Coronary artery (tissue), 2 donors: ENCODE results near the gene DDX24.
A peak's percentile ranks its signal among the peaks of the same experiment; 100 is the strongest.

Experiments used
- DNase-seq: peaks from one replicate; pipeline ENCODE4 v3.0.0-alpha.2; 2017; ENCODE audit warnings: low spot score
- H3K27ac ChIP-seq, 2 donors: fragments of 200-600 bp; sonication (generic); one replicate each; pipeline ENCODE4 v1.5.1; 2016 to 2019
- H3K4me3 ChIP-seq: fragments of 200-600 bp; sonication (generic); 2 replicates; pipeline ENCODE4 v1.5.1; 2016; ENCODE audit warnings: mild to moderate bottlenecking, moderate library complexity
- CTCF ChIP-seq: fragments of 200-600 bp; sonication (generic); IDR thresholded peaks from one replicate; pipeline ENCODE4 v1.5.1; 2019; ENCODE audit warnings: antibody characterized with exemption

Gene DDX24

DNA sequence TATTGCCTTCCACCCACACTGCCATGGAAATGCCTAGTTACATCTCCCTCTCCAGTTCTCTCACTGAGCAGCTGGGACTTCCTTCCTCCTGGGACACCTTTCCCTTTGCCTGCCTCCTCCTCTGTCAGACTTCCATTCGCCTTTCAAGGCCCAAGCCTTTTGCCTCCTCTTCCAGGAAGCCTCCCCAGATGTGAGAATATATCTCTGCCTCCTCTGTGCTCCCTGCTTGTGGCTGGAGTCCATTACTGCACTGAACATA is 45.3 kb upstream of the DDX24 start:
- DNase-seq: no peak
- Histone ChIP-seq H3K27ac (no peak overlapping the region), H3K4me3 (no peak overlapping the region)
- TF ChIP-seq CTCF: no peak

- no peak overlapping the region for H3K4me3 ChIP-seq
- DNase-seq: peak; percentile 54
- TF ChIP-seq CTCF: no peak
- H3K27ac ChIP-seq: no peak overlapping the region
These were observed 44.8 kb upstream of the DDX24 start for GRCh38 chr14:94125659-94126418.

DNA sequence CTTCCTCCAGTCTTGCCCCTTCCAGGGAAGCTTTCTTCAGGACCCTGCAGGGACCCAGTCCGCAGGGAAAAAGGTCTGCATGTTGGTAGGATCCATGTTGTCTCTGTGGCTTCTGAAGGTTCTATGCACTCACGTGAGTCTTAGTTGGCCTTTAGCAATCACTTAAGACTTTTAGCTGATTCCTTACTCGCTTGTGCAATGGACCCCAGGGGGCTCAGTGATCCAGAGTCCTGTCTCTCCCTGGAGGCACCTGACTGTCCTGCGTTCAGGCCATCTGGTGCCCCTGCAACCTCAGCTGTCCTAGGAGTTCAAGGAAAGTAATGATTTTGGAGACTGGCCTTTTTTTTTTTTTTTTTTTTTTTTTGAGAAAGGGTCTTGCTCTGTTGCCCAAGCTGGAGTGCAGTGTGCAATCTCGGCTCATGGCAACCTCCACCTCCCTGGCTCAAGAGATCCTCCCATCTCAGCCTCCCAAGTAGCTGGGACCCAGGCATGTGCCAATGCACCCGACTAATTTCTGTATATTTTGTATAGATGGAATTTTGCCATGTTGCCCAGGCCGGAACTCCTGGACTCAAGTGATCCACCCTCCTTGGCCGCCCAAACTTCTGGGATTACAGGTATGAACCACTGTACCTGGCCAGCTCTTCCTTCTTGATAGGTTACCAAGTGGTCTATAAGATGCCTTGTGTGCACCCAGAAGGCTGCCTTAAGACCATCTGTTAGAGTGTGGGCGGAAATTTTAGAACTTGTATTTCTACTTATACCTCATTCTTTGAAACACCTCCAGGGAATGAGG is 43.8 kb upstream of the DDX24 start:
- Histone ChIP-seq H3K4me3 (no peak overlapping the region), H3K27ac (no peak overlapping the region)
- TF ChIP-seq CTCF: no peak
- DNase-seq: peak; percentile 43

DNA sequence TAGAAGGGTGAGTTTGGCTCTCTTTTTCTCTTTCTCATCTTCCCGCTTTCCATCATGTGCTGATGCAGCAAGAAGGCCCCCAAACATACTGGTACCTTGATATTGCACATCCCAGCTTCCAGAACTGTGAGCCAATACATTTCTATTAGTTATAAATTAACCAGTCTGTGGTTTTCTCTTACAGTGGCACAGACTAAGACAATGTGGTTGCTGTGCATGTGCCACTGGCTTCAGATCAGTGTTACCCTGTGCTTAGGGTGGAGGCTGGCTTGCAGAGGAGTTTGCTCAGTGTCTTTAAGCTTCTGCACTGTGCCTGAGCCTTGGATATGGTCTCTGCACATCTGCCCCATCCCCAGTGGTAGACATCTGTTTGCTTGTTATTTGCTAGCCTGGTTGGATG is 42.9 kb upstream of the DDX24 start:
- peak; percentile 31 for DNase-seq
- no peak for TF ChIP-seq CTCF
- Histone ChIP-seq H3K27ac (no peak overlapping the region), H3K4me3 (no peak overlapping the region)

GRCh38 chr14:94123296-94123695 is 42.3 kb upstream of the DDX24 start:
- TF ChIP-seq CTCF: no peak
- peak; percentile 46 for DNase-seq
- H3K4me3 ChIP-seq: no peak overlapping the region
- no peak overlapping the region for H3K27ac ChIP-seq

- peak; percentile 19 for DNase-seq
- Histone ChIP-seq H3K27ac (no peak overlapping the region), H3K4me3 (no peak overlapping the region)
- no peak for TF ChIP-seq CTCF
These were observed 41.4 kb upstream of the DDX24 start for GRCh38 chr14:94122438-94122837.

DNA sequence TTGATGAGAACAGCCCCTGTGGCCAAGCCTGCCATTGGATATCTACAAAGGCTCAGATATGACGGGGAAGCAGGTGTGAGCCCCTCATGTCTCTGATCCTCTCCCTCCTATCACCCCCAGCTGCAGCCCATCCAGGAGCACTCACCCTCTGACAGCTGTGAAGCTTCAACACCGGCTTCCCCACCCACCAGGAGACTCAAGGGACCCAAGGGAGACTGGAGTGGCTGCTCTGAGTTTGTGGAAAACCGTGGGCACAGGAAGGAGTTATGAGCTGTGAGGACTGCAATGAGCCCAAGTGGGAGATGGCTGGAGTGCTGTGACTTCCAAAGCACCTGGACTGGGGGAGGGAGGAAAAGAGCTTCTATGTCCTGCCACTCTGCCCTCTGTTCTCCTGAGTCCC is 40.5 kb upstream of the DDX24 start:
- DNase-seq: peak; percentile 52

More for the DNA sequence above, 40.5 kb upstream of the DDX24 start:
- TF ChIP-seq CTCF: no peak
- no peak overlapping the region for H3K4me3 ChIP-seq
- H3K27ac ChIP-seq: no peak overlapping the region
